Activated CD8-positive, alpha-beta memory T cell treated with anti-CD3 and anti-CD28 coated beads, Interleukin-2, amount 50 U/mL, for 24 hours (primary cell): Measurements from ENCODE around the gene PPP2R3C.
"Not testable (repeated sequence)": the region's sequence is repeated elsewhere in the genome, so short reads cannot be mapped to it uniquely, and the experiment has no call there.

Source experiments
- DNase-seq: peaks from one replicate; pipeline ENCODE4 v3.0.0-alpha.2; 2020; ENCODE audit errors: extremely low read depth

PPP2R3C gene

GRCh38 chr14:35124127-35124526 lies 2.3 kb upstream of the PPP2R3C start:
- DNase-seq, result no peak

- DNase-seq, result no peak
Measured at GRCh38 chr14:35123388-35123703, 1.6 kb upstream of the PPP2R3C start.

DNA sequence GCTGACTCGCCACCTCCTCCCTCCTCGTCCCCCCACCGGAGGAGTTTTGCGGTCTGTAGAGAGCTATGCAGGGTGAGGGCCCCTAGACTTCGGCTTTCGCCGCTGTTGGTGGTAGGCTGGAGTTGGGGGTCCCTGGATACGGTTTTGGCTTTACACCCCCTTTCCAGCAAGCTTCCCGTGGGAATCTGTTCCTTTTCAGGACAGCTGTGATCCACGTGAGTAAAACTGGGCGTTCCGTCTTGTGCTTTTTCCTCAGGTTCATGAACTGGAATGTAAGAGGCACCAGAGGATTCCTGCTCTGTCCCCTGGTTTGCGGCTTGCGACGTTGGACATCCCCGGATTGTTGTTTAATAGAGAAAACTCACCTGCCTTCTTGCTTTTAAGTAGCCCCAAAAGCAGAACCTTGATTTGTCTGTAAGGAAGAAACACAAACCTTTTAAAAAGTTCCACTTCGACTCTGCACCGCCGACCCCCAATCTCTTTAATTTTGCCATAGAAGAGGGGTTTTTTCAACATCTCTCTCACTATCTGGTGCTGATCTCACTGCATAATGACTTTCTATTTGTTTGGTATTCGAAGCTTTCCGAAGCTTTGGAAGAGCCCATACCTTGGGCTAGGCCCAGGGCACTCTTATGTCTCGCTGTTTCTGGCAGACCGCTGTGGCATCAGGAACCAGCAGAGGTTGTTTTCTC lies 1.1 kb upstream of the PPP2R3C start:
- no peak for DNase-seq

- no peak for DNase-seq
Measured at GRCh38 chr14:35121026-35121886, 534 bp downstream of the PPP2R3C start.

DNA sequence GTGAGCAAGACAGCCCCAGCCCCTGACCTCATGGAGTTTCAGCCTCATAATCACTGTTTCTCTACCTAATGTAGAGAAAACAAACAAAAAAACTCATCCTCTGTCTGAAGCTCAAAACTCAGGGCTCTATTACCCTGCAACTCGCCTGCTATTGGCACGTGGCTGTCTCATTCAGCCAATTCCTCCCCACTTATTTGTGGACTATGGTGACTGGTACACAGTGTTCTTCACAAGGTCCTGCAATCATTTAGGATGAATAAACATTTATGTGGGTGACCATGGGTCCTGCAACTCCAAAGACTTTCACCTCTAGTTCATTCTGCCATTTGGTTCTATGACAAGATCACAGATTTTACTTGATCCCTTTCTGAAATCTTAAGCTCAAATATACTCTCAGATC lies 4.7 kb downstream of the PPP2R3C start:
- DNase-seq, result no peak

DNA sequence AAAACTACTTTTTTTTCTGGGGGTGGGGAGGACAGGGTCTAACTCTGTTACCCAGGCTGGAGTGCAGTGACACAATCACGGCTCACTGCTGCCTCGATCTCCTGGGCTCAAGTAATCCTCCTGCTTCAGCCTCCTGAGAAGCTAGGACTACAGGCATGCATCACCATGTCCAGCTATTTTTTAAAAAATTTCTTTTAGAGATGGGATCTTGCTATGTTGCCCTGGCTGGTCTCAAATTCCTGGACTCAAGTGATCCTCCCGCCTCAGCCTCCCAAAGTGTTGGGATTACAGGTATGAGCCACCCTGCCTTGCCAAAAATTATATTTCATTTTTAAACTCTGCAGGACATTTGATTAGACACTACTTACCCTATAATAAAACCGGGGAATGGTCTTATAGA lies 5.5 kb downstream of the PPP2R3C start:
- DNase-seq, result no peak

- no peak for DNase-seq
Measured at GRCh38 chr14:35114036-35114435, 7.8 kb downstream of the PPP2R3C start.

GRCh38 chr14:35113308-35113950 lies 8.4 kb downstream of the PPP2R3C start:
- no peak for DNase-seq

DNA sequence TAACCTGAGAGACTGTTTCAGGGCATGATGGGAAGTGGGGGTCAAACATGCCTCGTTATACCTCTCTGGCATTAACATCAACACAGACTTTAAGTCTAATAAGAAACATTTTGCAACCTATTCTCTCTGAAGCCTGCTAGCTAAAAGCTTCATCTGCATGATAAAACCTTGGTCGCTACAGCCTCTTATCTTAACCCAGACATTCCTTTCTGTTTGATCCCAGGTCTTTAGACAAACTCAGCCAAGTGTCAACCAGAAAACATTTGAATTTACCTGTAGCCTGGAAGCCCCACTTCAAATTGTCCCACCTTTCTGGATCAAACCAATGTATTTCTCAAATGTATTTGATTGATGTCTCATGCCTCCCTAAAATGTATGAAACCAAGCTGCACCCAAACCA lies 9.1 kb downstream of the PPP2R3C start:
- no peak for DNase-seq

- DNase-seq, result no peak
Measured at GRCh38 chr14:35107866-35108265, 13.9 kb downstream of the PPP2R3C start.

DNA sequence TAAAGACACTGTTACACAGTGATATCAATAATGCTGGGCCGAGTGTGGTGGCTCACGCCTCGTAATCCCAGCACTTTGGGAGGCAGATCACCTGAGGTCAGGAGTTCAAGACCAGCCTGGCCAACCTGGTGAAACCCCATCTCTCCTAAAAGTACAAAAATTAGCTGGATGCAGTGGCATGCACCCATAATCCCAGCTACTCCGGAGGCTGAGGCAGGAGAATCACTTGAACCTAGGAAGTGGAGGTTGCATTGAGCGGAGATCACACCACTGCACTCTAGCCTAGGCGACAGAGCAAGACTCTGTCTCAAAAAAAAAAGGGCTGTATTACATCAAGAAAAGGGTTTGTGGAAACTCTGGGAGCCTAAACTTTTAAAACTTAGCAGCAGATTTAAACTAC lies 27.1 kb downstream of the PPP2R3C start:
- not testable (repeated sequence) for DNase-seq

- no peak for DNase-seq
Measured at GRCh38 chr14:35088514-35088913, 33.3 kb downstream of the PPP2R3C start.

DNA sequence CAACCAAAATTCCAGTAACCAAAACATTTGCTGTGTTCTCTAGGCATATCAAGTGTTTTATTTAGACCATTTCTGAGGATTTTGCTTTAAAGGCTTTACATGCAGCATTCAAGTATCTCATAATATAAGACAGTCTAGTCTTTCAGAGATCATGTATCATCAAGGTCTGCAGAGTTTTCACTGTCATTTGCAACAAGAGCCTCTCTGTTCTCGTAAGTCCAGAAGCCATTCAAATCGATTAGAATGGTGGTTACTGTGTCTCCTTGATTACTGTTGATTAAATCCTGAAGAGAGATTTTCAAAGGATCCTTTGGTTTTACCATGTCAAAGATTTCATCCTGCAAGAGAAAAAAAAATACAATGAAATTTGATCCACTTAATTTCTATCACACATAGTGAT lies 36.3 kb downstream of the PPP2R3C start:
- DNase-seq, result no peak

DNA sequence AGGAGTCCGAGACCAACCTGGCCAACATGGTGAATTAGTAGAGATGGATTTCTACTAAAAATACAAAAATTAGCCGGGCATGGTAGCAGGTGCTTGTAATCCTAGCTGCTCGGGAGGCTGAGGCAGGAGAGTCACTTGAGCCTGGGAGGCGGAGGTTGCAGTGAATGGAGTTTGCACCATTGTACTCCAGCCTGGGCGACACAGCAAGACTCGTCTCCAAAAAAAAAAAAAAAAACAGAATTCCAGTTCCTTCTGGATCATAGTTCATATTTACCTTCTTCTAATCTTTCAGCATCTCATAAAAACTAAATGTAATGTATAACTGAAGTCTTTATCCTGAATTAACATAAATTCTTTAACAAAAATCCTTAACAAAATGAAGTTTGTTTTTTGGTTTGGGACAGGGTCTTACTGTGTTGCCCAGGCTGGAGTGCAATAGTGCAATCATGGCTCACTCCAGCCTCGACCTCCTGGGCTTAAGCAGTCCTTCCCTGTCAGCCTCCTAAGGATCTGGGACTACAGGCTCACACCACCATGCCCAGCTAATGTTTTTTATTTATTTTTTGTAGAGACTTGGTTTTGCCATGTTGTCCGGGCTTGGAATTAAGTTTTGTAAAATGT lies 38.1 kb downstream of the PPP2R3C start:
- DNase-seq, result no peak

DNA sequence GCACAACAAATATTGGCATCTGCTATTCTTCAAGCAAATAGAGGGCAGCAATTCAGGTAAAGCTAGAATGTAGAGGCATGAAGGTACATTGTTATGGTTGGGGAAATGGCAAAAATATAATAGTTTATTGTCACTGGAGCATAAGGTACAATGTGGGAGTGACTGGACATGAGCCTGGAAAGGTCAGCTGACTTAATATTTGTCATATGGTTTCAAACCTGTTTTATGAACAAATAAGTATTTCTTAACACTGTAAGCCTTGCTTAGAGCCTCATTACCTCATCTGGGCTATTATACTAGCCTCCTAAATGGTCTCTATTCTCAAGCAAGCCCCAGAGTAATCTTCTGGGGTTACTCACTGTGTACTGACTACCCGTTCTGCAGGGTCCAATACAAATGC lies 42.0 kb downstream of the PPP2R3C start:
- no peak for DNase-seq

DNA sequence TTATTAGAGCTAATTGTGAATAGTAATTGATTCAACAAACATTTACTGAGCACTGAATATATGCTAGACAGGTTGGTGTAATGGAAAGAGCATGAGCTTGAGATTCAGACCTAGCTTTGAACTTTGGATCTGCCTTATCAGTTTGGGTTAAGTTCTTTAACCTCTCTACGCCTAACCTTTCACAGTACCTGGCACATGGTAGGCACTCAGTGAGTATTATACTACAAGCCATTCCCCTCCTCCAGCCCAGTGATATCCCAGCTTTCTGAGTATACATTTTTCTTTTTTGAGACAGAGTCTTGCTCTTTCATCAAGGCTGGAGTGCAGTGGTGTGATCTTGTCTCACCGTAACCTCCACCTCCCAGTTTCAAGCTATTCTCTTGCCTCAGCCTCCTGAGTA lies 43.7 kb downstream of the PPP2R3C start:
- no peak for DNase-seq

- no peak for DNase-seq
Measured at GRCh38 chr14:35073486-35073885, 48.3 kb downstream of the PPP2R3C start.

- no peak for DNase-seq
Measured at GRCh38 chr14:35072226-35072625, 49.6 kb downstream of the PPP2R3C start.

GRCh38 chr14:35068238-35069012 lies 53.4 kb downstream of the PPP2R3C start:
- no peak for DNase-seq

DNA sequence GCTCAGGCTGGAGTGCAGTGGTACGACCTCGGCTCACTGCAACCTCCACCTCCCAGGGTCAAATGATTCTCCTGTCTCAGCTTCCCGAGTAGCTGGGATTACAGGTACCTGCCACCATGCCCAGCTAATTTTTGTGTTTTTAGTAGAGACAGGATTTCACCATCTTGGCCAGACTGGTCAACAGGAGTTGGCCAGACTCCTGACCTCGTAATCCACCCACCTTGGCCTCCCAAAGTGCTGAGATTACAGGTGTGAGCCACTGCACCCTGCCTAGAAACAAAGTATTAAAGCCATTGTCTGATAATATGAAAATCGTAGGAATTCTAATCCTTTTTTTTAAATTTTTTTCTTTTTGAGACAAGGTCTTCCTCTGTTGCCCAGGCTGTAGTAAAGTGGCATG lies 56.1 kb downstream of the PPP2R3C start:
- not testable (repeated sequence) for DNase-seq

GRCh38 chr14:35061113-35061791 lies 60.5 kb downstream of the PPP2R3C start:
- not testable (repeated sequence) for DNase-seq
